PC-9 (cell line): ENCODE results near the gene CEP170B.

Experiments used
- EZH2 ChIP-seq: fragments of 200-600 bp; sonication (generic); IDR thresholded peaks from 2 replicates; pipeline ENCODE4 v1.8.0; 2017; ENCODE audit warnings: antibody characterized with exemption, low read depth
- TF ChIP-seq, protein P1 (sequence below): fragments of 200-600 bp; sonication (generic); conservative IDR thresholded peaks from 2 replicates; pipeline ENCODE4 v1.6.1; 2017; ENCODE audit warnings: mixed run types, antibody characterized with exemption, mild to moderate bottlenecking, moderate library complexity

DNA sequence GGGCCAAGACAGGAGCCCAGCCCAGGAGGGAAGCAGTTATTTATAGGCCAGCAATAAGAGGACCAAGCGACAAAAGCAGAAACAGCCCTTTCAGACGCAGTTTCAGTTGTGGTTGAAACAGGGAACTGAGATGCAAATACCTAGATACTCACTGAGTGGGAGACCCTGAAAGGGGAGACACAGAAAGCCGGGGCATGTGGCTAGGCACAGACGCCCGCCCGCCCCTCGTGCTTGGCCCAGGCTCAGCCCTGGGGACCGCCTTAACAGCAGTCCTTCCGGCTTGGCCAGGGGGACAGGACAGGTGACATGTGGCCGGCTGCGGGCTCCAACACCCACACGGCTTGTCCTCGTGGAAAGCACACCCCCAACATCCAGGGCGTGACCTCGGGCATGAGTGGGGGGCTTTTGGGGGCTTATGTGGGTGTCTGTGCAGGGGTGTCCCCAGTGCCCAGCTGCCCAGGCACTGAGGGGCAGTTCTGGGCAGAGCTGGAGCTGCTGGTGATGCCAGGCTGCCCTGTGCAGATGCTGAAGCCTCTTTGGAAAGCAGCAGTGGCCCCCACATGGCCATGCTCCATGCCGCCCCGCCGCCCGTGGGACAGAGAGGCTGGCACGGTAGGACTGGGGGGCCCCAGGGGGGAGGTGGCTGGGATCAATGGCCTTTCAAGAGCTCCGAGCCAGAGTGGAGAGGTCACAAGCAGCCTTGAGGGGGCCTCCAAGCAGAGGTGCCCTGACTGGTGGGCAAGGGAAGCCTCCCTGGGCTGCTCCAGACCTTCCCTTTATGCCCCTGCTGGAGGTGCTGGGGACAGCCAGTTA, 61.8 kb downstream of the CEP170B start:
- TF ChIP-seq, protein P1, sequence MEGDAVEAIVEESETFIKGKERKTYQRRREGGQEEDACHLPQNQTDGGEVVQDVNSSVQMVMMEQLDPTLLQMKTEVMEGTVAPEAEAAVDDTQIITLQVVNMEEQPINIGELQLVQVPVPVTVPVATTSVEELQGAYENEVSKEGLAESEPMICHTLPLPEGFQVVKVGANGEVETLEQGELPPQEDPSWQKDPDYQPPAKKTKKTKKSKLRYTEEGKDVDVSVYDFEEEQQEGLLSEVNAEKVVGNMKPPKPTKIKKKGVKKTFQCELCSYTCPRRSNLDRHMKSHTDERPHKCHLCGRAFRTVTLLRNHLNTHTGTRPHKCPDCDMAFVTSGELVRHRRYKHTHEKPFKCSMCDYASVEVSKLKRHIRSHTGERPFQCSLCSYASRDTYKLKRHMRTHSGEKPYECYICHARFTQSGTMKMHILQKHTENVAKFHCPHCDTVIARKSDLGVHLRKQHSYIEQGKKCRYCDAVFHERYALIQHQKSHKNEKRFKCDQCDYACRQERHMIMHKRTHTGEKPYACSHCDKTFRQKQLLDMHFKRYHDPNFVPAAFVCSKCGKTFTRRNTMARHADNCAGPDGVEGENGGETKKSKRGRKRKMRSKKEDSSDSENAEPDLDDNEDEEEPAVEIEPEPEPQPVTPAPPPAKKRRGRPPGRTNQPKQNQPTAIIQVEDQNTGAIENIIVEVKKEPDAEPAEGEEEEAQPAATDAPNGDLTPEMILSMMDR = no peak
- TF ChIP-seq EZH2 = no peak
